Measurements from ENCODE around the gene VTI1B. TPM values are rescaled to one million over a fixed set of nuclear protein-coding genes. Genes with fewer than 3 reads are reported as not detected.
"Not testable (repeated sequence)": the region's sequence is repeated elsewhere in the genome, so short reads cannot be mapped to it uniquely, and the experiment has no call there.

Gene VTI1B
- total and polyA plus RNA-seq, 2 donors (not counting 1 experiment from before 2014, with no cell fraction given): 19.5 to 58.8 TPM

DNA sequence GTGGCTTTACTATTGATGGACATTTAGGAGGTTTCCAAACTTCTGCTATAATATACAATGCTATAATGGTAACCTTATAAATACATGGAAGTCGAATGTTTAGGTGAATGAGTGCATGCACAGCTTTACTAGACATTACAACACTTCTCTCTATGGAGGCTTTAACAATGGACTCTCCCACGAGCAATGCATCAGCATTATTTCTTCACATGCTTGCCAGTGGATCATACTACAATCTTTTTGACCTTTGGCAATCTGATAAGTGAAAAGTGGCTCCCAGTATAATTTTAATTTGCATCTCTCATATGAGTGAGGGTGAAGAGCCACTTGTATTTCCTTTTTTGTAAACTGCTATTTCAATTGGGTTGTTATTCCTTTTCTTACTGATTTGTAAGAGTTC lies 45.4 kb upstream of the VTI1B start:
- Histone ChIP-seq H3K36me3 (replicated peaks in 1 of 2; ENCODE audit: control extremely low read depth in 1 of 2, control insufficient read depth in 1 of 2, extremely low read depth in 1 of 2, insufficient read depth in 2 of 2, low read length in 1 of 2) (no peaks in the 10 kb centered on the region), H4K20me1 (ENCODE audit: control insufficient read depth, insufficient read depth, low read length, poor library complexity, severe bottlenecking) (no peaks in the 10 kb centered on the region), H2AFZ (ENCODE audit: insufficient read depth, low read depth, low read length, poor library complexity, severe bottlenecking) (no peak overlapping the region), H3K4me2 (replicated peaks; ENCODE audit: low read depth, low read length, poor library complexity, severe bottlenecking) (no peak overlapping the region), H3K9ac (ENCODE audit: low read length) (no peak overlapping the region), H3K27ac (ENCODE audit: low read length in 2 of 2) (no peak overlapping the region), H3K4me3 (ENCODE audit: control extremely low read depth in 1 of 5, extremely low read depth in 1 of 5, insufficient read depth in 1 of 5, low read depth in 2 of 5, low read length in 4 of 5) (no peak overlapping the region), H3K9me3 (ENCODE audit: control extremely low read depth in 1 of 3, control insufficient read depth in 2 of 3, insufficient read depth in 1 of 3, low read length in 2 of 3) (peaks cover 0 to 5% (median 3%) of the 10 kb centered on the region in 3 donors), H3K4me1 (ENCODE audit: control insufficient read depth in 2 of 2, insufficient read depth in 2 of 2, low read length in 2 of 2) (no peaks in the 10 kb centered on the region), H3K79me2 (ENCODE audit: control insufficient read depth, insufficient read depth, low read length) (no peaks in the 10 kb centered on the region), H3K27me3 (replicated peaks in 1 of 4; ENCODE audit: control extremely low read depth in 1 of 4, control insufficient read depth in 3 of 4, insufficient read depth in 4 of 4, low read length in 3 of 4) (peaks cover 0 to 19% (median 13%) of the 10 kb centered on the region in 4 experiments)
- H3K27ac Mint-ChIP-seq: no peak overlapping the region
- peaks cover 33% of the 10 kb centered on the region for H3K27me3 Mint-ChIP-seq
- intact Hi-C loops (cut with micrococcal nuclease): no loop called here
- H3K4me1 Mint-ChIP-seq: peaks cover 3% of the 10 kb centered on the region
- DNase-seq (no peak), ATAC-seq (ENCODE audit: low read depth) (no peak)
- no CpG with 5 or more reads among the region's 2 CpGs for WGBS (ENCODE audit: insufficient coverage)
- no peak for TF ChIP-seq EZH2 (IDR thresholded peaks at IDR 0.05; ENCODE audit: borderline replicate concordance, insufficient read depth, low read depth, low read length, poor library complexity, severe bottlenecking)
- TF ChIP-seq, protein P1, sequence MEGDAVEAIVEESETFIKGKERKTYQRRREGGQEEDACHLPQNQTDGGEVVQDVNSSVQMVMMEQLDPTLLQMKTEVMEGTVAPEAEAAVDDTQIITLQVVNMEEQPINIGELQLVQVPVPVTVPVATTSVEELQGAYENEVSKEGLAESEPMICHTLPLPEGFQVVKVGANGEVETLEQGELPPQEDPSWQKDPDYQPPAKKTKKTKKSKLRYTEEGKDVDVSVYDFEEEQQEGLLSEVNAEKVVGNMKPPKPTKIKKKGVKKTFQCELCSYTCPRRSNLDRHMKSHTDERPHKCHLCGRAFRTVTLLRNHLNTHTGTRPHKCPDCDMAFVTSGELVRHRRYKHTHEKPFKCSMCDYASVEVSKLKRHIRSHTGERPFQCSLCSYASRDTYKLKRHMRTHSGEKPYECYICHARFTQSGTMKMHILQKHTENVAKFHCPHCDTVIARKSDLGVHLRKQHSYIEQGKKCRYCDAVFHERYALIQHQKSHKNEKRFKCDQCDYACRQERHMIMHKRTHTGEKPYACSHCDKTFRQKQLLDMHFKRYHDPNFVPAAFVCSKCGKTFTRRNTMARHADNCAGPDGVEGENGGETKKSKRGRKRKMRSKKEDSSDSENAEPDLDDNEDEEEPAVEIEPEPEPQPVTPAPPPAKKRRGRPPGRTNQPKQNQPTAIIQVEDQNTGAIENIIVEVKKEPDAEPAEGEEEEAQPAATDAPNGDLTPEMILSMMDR (IDR thresholded peaks at IDR 0.05): no peak
- ChIA-PET POLR2A (no interaction called here), CTCF (no interaction called here)
- H3K9me3 Mint-ChIP-seq (ENCODE audit: insufficient read depth): no peaks in the 10 kb centered on the region
- no peak overlapping the region for H3K4me3 Mint-ChIP-seq

DNA sequence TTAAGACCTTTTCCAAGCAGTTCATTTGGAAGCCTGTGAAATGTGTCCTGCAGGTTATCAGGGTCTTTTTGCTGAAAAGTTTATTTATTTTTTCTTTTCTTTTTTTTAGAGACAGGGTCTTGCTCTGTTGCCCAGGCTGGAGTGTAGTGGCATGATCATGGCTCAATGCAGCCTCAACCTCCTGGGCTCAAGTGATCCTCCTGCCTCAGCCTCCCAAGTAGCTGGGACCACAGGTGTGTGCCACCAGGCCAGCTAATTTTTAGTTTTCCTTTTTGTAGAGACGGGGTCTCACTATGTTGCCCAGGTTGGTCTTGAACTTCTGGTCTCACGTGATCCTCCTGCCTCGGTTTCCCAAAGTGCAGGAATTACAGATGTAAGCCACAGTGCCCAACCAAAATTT lies 45.0 kb upstream of the VTI1B start:
- DNase-seq; H3K4me1 ChIP-seq (ENCODE audit: control insufficient read depth in 2 of 2, insufficient read depth in 2 of 2, low read length in 2 of 2); ATAC-seq (ENCODE audit: low read depth); H2AFZ ChIP-seq (ENCODE audit: insufficient read depth, low read depth, low read length, poor library complexity, severe bottlenecking); H3K36me3 ChIP-seq (replicated peaks in 1 of 2; ENCODE audit: control extremely low read depth in 1 of 2, control insufficient read depth in 1 of 2, extremely low read depth in 1 of 2, insufficient read depth in 2 of 2, low read length in 1 of 2); H3K4me1 Mint-ChIP-seq; H3K4me2 ChIP-seq (replicated peaks; ENCODE audit: low read depth, low read length, poor library complexity, severe bottlenecking); H3K27ac Mint-ChIP-seq; H3K9me3 Mint-ChIP-seq (ENCODE audit: insufficient read depth); H3K9me3 ChIP-seq (ENCODE audit: control extremely low read depth in 1 of 3, control insufficient read depth in 2 of 3, insufficient read depth in 1 of 3, low read length in 2 of 3); H3K4me3 ChIP-seq (ENCODE audit: control extremely low read depth in 1 of 5, extremely low read depth in 1 of 5, insufficient read depth in 1 of 5, low read depth in 2 of 5, low read length in 4 of 5); intact Hi-C loops (cut with micrococcal nuclease); H3K9ac ChIP-seq (ENCODE audit: low read length); POLR2A ChIA-PET; H3K27ac ChIP-seq (ENCODE audit: low read length in 2 of 2); H4K20me1 ChIP-seq (ENCODE audit: control insufficient read depth, insufficient read depth, low read length, poor library complexity, severe bottlenecking); H3K79me2 ChIP-seq (ENCODE audit: control insufficient read depth, insufficient read depth, low read length); H3K4me3 Mint-ChIP-seq: not testable (repeated sequence)
- H3K27me3 ChIP-seq (replicated peaks in 1 of 4; ENCODE audit: control extremely low read depth in 1 of 4, control insufficient read depth in 3 of 4, insufficient read depth in 4 of 4, low read length in 3 of 4): peaks cover 0 to 19% (median 11%) of the 10 kb centered on the region in 4 experiments
- 100% methylated on average over 1 of the region's 3 CpGs for WGBS (ENCODE audit: insufficient coverage)
- H3K27me3 Mint-ChIP-seq: peaks cover 30% of the 10 kb centered on the region
- CTCF ChIA-PET: interaction anchor here (1.0 kb wide), 1 partner anchor 16 kb away, joined by 3 read pairs; no protein-coding TSS in a partner anchor

All from B cell (primary cell).